ENCODE data around the gene HAPLN1.

Gene HAPLN1

DNA sequence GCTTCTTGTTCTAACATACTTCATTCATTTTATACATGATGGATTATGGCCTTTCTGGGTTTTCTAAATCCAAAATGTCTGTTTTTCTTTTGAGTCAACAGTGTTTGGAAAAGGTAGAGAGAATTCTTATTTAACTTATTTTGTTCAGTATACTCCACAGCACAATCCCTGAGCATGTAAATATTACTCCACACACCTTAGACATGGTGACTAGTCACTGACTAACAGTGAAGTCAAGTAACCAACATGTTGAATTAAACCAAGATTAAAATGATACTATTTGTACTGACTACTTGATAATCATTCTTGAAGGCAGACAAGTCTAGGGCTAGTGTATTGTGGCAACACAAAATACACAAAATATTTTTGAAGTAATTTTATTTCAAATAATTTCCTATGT lies 55.0 kb downstream of the HAPLN1 start:
- peaks cover 57% of the 10 kb centered on the region for H3K36me3 Mint-ChIP-seq (ENCODE audit: low read depth)
- TF ChIP-seq, protein P1, sequence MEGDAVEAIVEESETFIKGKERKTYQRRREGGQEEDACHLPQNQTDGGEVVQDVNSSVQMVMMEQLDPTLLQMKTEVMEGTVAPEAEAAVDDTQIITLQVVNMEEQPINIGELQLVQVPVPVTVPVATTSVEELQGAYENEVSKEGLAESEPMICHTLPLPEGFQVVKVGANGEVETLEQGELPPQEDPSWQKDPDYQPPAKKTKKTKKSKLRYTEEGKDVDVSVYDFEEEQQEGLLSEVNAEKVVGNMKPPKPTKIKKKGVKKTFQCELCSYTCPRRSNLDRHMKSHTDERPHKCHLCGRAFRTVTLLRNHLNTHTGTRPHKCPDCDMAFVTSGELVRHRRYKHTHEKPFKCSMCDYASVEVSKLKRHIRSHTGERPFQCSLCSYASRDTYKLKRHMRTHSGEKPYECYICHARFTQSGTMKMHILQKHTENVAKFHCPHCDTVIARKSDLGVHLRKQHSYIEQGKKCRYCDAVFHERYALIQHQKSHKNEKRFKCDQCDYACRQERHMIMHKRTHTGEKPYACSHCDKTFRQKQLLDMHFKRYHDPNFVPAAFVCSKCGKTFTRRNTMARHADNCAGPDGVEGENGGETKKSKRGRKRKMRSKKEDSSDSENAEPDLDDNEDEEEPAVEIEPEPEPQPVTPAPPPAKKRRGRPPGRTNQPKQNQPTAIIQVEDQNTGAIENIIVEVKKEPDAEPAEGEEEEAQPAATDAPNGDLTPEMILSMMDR (IDR thresholded peaks at IDR 0.05): no peak
- no peak overlapping the region for H3K27ac Mint-ChIP-seq
- no peak for DNase-seq
- no peaks in the 10 kb centered on the region for H3K27me3 Mint-ChIP-seq (ENCODE audit: low read depth, poor library complexity)
- no peaks in the 10 kb centered on the region for H3K9me3 Mint-ChIP-seq
- H3K4me3 Mint-ChIP-seq: no peak overlapping the region
- H3K4me1 Mint-ChIP-seq: no peaks in the 10 kb centered on the region

DNA sequence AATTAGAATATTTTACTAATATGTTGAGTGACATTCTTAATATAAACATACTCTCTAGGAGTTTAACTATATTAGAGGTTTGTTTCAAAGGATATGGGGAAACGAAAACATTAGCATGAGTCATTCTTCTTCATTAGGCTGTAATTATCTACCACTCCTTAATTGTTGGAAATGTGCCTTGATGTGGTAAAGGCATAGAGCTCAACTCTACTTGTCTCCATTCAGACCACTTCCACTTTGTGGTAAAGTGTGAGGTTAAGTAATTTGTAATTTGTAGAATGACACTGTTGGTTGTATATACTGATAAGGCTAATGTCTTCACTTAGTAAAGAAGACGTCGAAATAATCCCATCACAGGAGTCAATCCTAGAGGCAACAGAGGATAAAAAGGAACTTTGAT lies 58.1 kb downstream of the HAPLN1 start:
- TF ChIP-seq, protein P1 (IDR thresholded peaks at IDR 0.05): no peak
- Mint-ChIP-seq H3K27me3 (ENCODE audit: low read depth, poor library complexity) (no peaks in the 10 kb centered on the region), H3K4me3 (no peak overlapping the region), H3K36me3 (ENCODE audit: low read depth) (peaks cover 44% of the 10 kb centered on the region), H3K4me1 (no peaks in the 10 kb centered on the region), H3K9me3 (no peaks in the 10 kb centered on the region), H3K27ac (no peak overlapping the region)
- no peak for DNase-seq

DNA sequence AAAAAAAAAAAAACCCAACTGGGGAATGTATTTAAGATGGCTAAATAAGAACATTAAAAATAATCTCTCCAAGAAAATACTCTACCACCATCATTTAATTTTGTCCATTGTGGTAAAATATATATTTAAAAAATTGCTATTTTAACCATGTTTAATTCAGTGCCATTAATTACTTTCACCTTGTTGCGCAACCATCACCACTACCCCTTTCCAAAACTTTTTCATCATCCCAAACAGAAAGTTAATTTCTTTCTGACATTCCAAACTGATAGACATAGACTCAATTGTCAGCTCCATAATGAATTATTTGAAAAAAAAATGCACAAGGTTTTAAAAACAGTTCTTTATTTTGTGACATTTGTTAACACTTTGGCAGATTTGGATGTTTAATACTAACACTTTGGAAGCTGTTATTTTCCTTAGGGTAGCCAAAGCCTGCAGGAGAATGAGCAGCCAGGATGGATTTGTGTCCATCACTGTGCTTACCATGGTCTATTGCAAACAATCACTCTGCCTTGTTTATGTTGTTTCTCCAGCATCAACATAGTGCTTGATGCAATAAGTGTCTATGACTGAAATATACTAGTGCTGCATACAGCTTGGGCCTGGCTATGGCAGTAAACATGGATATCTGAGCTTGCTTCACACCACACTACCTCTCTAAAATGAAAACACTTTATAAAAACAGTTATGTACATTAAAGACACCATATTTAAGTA lies 62.7 kb downstream of the HAPLN1 start:
- H3K36me3 Mint-ChIP-seq (ENCODE audit: low read depth): peaks cover 30% of the 10 kb centered on the region
- no peaks in the 10 kb centered on the region for H3K27me3 Mint-ChIP-seq (ENCODE audit: low read depth, poor library complexity)
- no peak overlapping the region for H3K4me3 Mint-ChIP-seq
- H3K27ac Mint-ChIP-seq: no peak overlapping the region
- H3K4me1 Mint-ChIP-seq: no peaks in the 10 kb centered on the region
- TF ChIP-seq, protein P1 (IDR thresholded peaks at IDR 0.05): no peak
- DNase-seq: no peak
- H3K9me3 Mint-ChIP-seq: no peaks in the 10 kb centered on the region

DNA sequence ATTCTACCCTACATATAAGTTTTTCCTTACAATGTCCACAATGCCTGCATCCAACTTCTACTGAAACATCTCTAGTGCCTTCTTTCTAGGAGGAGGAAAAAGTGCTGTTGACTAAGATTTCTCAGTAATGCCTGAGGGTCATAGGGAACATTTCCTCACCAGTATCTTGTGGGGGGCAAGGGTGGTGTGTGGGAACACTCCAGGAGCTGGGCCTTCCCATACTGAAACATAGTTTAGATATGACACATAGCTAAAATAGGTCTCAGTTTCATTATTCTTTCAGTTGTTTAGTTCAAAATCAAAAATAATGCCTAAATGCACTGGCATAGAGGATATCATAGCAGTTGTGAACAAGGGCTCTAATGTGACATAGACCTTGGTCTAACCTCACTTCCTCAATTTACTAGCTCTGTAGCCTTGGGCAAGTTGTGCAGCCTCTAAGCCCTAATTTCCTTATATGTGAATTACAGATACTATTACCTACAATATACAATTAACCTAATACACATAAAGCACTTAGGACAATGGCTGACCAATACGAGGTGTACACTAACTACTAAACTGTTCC lies 66.1 kb downstream of the HAPLN1 start:
- peaks cover 21% of the 10 kb centered on the region for H3K36me3 Mint-ChIP-seq (ENCODE audit: low read depth)
- H3K4me1 Mint-ChIP-seq: no peaks in the 10 kb centered on the region
- no peak for DNase-seq
- H3K4me3 Mint-ChIP-seq: no peak overlapping the region
- H3K27ac Mint-ChIP-seq: no peak overlapping the region
- no peaks in the 10 kb centered on the region for H3K27me3 Mint-ChIP-seq (ENCODE audit: low read depth, poor library complexity)
- TF ChIP-seq, protein P1 (IDR thresholded peaks at IDR 0.05): no peak
- H3K9me3 Mint-ChIP-seq: no peaks in the 10 kb centered on the region

DNA sequence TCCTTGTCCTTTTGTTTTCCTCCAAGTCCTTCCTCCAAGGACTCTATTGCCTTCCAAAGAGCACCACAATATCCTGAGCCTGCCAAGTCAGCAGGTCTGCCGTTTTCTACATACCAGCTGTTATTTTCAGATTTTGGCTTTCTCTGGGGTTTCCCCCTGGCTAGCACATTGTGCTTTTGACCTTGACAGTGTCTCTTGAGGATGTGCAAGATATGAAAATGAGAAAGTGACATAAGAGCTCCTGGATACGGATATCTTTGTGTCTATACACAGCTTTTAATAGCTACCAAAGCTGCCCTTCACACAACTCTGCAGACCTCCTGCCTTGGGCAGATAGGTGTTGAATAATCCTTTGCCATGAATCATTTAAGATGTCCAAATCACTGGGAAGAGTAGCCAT lies 67.0 kb downstream of the HAPLN1 start:
- DNase-seq: no peak

More for the DNA sequence above, 67.0 kb downstream of the HAPLN1 start:
- Mint-ChIP-seq H3K4me1 (no peaks in the 10 kb centered on the region), H3K27me3 (ENCODE audit: low read depth, poor library complexity) (no peaks in the 10 kb centered on the region), H3K27ac (no peak overlapping the region), H3K36me3 (ENCODE audit: low read depth) (peaks cover 17% of the 10 kb centered on the region), H3K4me3 (no peak overlapping the region), H3K9me3 (no peaks in the 10 kb centered on the region)
- TF ChIP-seq, protein P1 (IDR thresholded peaks at IDR 0.05): no peak
